Measurements from ENCODE around the gene CMTM3. TPM values are rescaled to one million over a fixed set of nuclear protein-coding genes. Genes with fewer than 3 reads are reported as not detected.
A peak's percentile ranks its signal among the peaks of the same experiment; 100 is the strongest.

Gene CMTM3
- total RNA-seq, 1 experiment from 2014 or later, result 4.3 TPM

- intact Hi-C loops (cut with micrococcal nuclease), result no loop called here
- BruUV-seq (replicated peaks), result no TSS peak
- H3K4me3 Mint-ChIP-seq (ENCODE audit: unreplicated experiment), result no peak overlapping the region
- H3K27ac Mint-ChIP-seq (ENCODE audit: low read depth, unreplicated experiment), result no peak overlapping the region
- peak; percentile 24 for TF ChIP-seq CTCF (IDR thresholded peaks at IDR 0.05; ENCODE audit: unreplicated experiment)
- H3K4me1 Mint-ChIP-seq (ENCODE audit: insufficient read depth, unreplicated experiment), result no peaks in the 10 kb centered on the region
- H3K36me3 Mint-ChIP-seq (ENCODE audit: insufficient read depth, unreplicated experiment), result peaks cover 63% of the 10 kb centered on the region
- H3K9me3 Mint-ChIP-seq (ENCODE audit: unreplicated experiment), result no peaks in the 10 kb centered on the region
- no peaks in the 10 kb centered on the region for H3K27me3 Mint-ChIP-seq (ENCODE audit: insufficient read depth, unreplicated experiment)
- ChIA-PET CTCF (interaction anchor here (0.7 to 4.5 kb wide), 26 partner anchors 9 to 304 kb away, joined by 3 to 36 read pairs (median 4); partner anchors contain the start of genes CKLF, CMTM2 and DYNC1LI2), POLR2A (interaction anchor here (0.7 to 2.1 kb wide), 5 partner anchors 10 to 165 kb away, joined by 3 to 6 read pairs (median 4); partner anchors contain the start of gene CKLF)
- DNase-seq (ENCODE audit: unreplicated experiment), result no peak
Observed at GRCh38 chr16:66562409-66562808, 42.1 kb upstream of the CMTM3 start.

- H3K36me3 Mint-ChIP-seq (ENCODE audit: insufficient read depth, unreplicated experiment), result peaks cover 60% of the 10 kb centered on the region
- no peak for DNase-seq (ENCODE audit: unreplicated experiment)
- no peak overlapping the region for H3K27ac Mint-ChIP-seq (ENCODE audit: low read depth, unreplicated experiment)
- no peak overlapping the region for H3K4me3 Mint-ChIP-seq (ENCODE audit: unreplicated experiment)
- H3K27me3 Mint-ChIP-seq (ENCODE audit: insufficient read depth, unreplicated experiment), result no peaks in the 10 kb centered on the region
- intact Hi-C loops (cut with micrococcal nuclease), result no loop called here
- ChIA-PET POLR2A (interaction anchor here (0.7 to 2.1 kb wide), 4 partner anchors 11 to 165 kb away, joined by 3 to 6 read pairs (median 5); partner anchors contain the start of gene CKLF), CTCF (interaction anchor here (0.6 to 4.5 kb wide), 32 partner anchors 8 to 312 kb away, joined by 3 to 36 read pairs (median 4); partner anchors contain the start of genes CKLF, CMTM2 and DYNC1LI2)
- no peak for TF ChIP-seq CTCF (IDR thresholded peaks at IDR 0.05; ENCODE audit: unreplicated experiment)
- no peaks in the 10 kb centered on the region for H3K9me3 Mint-ChIP-seq (ENCODE audit: unreplicated experiment)
- H3K4me1 Mint-ChIP-seq (ENCODE audit: insufficient read depth, unreplicated experiment), result no peaks in the 10 kb centered on the region
- no TSS peak for BruUV-seq (replicated peaks)
Observed at GRCh38 chr16:66562986-66563385, 41.5 kb upstream of the CMTM3 start.

- Mint-ChIP-seq H3K4me1 (ENCODE audit: insufficient read depth, unreplicated experiment) (no peaks in the 10 kb centered on the region), H3K36me3 (ENCODE audit: insufficient read depth, unreplicated experiment) (peaks cover 56% of the 10 kb centered on the region), H3K27me3 (ENCODE audit: insufficient read depth, unreplicated experiment) (no peaks in the 10 kb centered on the region), H3K4me3 (ENCODE audit: unreplicated experiment) (no peak overlapping the region), H3K9me3 (ENCODE audit: unreplicated experiment) (no peaks in the 10 kb centered on the region), H3K27ac (ENCODE audit: low read depth, unreplicated experiment) (no peak overlapping the region)
- TF ChIP-seq CTCF (IDR thresholded peaks at IDR 0.05; ENCODE audit: unreplicated experiment), result no peak
- intact Hi-C loops (cut with micrococcal nuclease), result no loop called here
- POLR2A ChIA-PET, result interaction anchor here (0.6 to 2.1 kb wide), 3 partner anchors 13 to 211 kb away, joined by 3 to 6 read pairs (median 4); no protein-coding TSS in a partner anchor
- CTCF ChIA-PET, result interaction anchor here (0.6 to 4.5 kb wide), 33 partner anchors 7 to 338 kb away, joined by 3 to 36 read pairs (median 4); partner anchors contain the start of genes CMTM2 and DYNC1LI2
- DNase-seq (ENCODE audit: unreplicated experiment), result no peak
- BruUV-seq (replicated peaks), result no TSS peak
Observed at GRCh38 chr16:66563574-66564334, 40.8 kb upstream of the CMTM3 start.
